HG03045 (cell line): ENCODE results near the gene CD320.
"Not testable (repeated sequence)": the region's sequence is repeated elsewhere in the genome, so short reads cannot be mapped to it uniquely, and the experiment has no call there.

ENCODE experiments used
- ATAC-seq: cut with Tn5 transposase; IDR thresholded peaks from one replicate; pipeline ENCODE4 v1.9.1; 2021; ENCODE audit warnings: mild to moderate bottlenecking, moderate library complexity; ENCODE audit not compliant: unreplicated experiment

CD320 gene

DNA sequence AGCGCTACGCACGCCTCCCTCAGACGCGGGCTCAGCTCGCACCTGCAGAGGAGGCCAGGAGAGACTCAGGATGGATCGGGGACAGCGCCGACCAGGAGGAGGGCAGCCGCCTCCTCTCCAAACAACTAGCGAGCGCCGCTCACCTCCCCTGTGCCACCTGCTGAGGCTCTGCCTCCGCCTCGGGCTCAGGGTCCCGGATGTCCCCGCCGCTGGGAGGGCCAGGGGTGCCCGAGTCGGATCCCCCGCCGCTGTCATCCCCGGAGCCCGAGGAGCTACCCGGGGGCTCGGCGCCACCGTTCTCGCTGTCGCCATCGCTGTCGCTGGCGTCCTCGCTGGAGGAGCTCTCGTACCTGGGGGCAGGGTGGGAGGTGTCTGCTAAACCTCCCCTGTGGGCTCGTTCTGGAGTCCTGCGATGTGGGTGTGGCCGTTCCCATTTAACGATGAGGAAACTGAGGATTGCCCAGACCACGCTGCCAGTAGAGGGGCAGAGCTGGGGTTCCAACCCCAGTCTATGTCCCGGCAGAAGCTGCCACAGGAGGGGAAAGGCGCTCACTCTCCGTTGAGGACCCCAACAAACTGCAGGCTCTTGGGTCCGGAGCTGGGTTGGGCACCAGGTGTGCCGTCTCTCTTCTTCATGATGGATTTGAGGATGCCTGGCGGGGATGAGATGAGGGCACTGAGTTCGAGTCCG is 25.8 kb upstream of the CD320 start:
- no peak for ATAC-seq

- no peak for ATAC-seq
Measured at GRCh38 chr19:8332976-8333766, 25.0 kb upstream of the CD320 start.

- no peak for ATAC-seq
Measured at GRCh38 chr19:8331263-8331845, 23.2 kb upstream of the CD320 start.

DNA sequence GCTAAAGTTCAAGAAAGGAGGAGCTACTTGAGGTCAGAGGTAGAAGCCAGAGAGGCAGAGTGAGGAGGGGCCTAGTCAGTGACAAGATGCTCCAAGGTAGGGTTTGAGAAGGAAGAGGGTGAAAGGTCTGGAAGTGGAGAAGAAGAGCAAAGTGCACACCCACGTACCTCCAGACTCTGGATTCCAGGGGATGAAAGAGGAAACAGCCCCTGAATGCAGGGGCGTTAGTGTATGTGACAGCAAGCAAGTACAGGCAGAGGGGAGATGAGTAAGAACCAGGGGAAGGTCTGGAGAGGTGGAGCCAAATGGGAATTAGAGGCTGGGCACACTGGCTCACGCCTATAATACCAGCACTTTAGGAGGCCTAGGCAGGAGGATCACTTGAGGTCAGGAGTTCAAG is 21.8 kb upstream of the CD320 start:
- no peak for ATAC-seq

- no peak for ATAC-seq
Measured at GRCh38 chr19:8325454-8325853, 17.3 kb upstream of the CD320 start.

- no peak for ATAC-seq
Measured at GRCh38 chr19:8324186-8325050, 16.3 kb upstream of the CD320 start.

DNA sequence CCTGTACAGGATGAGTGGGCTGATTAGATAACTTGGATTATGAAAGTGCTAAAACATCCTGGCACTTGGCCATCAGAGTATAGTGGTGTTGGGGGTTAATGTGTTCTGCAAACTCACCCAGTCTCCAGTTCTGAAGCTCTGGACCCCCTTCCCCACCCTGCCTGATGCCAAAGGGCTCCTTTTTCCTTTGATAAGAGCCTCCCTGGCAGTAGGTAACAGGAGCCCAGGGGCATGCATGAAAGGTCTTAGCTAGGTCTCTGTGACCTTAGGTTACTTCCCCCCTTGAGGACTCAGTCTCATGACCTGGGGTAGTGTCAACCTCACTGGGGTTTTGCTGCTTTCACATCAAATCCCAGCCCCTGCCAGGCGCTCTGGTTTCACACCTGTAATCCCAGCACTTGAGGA is 15.6 kb upstream of the CD320 start:
- no peak for ATAC-seq

DNA sequence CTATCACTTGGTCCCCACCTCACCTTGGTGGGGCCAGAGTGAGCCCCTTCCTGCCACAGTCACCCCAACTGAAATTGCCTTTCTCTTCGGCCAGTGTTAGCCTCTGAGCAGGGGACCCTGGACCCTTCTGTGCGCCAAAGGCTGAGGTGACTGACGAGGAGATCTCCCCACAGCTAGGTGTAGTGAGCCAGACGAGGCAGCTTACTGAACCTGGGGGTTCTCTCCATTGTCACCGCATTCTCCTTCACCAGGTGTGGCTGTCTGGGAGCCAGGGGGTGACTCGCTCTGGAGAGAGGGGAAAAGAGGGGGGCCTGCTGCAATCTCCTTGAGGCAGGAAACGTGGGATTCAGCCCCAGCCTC is 14.5 kb upstream of the CD320 start:
- ATAC-seq = no peak

DNA sequence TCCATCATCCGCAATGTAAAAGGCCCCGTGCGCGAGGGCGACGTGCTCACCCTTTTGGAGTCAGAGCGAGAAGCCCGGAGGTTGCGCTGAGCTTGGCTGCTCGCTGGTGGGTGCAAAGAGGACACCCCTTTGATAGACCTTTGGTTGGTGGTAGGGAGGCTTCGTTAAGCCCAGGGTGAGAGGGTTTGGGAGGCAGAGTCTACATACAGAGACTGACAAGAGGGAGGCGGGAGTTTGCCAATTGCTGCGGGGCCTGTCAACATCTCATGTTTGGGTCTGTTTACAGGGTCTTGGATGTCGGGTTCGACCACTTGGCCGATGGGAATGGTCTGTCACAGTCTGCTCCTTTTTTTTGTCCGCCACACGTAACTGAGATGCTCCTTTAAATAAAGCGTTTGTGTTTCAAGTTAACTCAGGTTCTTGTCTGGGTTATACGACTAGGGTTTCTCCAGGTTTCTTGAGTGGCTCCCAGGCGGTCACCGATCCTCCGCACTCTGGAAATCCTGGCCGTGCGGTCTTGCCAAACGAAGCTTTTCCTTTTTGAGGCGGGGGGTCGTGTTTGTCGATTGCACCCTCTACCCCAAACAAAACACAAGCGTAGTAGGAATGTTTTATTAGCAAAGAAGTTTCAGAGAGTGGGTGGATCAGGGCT is 14.0 kb upstream of the CD320 start:
- ATAC-seq = no peak

GRCh38 chr19:8321067-8321985 is 13.2 kb upstream of the CD320 start, which contains the start of the genes NDUFA7 and RPS28:
Gene NDUFA7 (minus strand): TSS chr19:8321375. CDS start chr19:8321358, 17 bp downstream.
Gene RPS28 (plus strand): TSS chr19:8321496. CDS start chr19:8321531, 35 bp downstream.
- ATAC-seq = peak; percentile 85

DNA sequence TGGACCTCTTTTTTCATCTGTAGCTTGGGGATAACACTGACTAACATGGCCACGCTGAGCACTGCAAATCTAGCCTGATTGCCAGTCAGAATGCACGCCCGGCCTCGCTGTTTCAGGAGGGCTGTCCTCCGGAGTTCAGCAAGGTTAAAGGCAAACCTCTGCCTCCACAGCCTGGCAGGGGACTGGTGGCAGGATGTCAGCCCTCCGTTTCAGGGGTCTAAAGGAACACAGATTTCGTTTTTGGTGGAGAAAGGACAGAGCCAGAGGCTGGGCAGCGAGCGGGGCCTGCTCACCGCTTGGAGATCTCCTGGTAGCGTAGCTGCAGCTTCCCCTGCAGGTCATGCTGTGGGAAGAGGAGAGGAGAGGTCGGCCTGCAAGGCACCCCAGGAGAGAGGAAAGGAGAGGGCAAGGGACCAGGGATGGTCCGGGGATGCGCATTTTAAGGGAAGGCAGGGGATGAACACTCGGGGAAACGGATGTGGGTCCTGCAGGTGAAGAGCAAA is 12.5 kb upstream of the CD320 start:
- no peak for ATAC-seq

GRCh38 chr19:8319807-8320520 is 11.8 kb upstream of the CD320 start:
- ATAC-seq = no peak

DNA sequence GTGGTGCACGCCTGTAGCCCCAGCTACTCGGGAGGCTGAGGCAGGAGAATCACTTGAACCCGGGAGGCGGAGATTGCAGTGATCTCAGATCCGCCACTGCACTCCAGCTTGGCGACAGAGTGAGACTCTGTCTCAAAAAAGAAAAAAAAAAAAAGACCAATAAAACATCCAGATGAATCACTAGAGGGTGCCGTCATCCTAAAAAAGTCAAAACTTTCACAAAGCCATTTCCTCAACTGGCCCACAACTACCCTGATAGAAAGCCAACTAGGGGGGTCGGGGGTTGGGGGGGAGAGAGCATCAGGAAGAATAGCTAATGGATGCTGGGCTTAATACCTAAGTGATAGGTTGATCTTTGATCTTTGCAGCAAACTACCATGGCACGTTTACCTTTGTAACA is 10.7 kb upstream of the CD320 start:
- ATAC-seq = not testable (repeated sequence)

DNA sequence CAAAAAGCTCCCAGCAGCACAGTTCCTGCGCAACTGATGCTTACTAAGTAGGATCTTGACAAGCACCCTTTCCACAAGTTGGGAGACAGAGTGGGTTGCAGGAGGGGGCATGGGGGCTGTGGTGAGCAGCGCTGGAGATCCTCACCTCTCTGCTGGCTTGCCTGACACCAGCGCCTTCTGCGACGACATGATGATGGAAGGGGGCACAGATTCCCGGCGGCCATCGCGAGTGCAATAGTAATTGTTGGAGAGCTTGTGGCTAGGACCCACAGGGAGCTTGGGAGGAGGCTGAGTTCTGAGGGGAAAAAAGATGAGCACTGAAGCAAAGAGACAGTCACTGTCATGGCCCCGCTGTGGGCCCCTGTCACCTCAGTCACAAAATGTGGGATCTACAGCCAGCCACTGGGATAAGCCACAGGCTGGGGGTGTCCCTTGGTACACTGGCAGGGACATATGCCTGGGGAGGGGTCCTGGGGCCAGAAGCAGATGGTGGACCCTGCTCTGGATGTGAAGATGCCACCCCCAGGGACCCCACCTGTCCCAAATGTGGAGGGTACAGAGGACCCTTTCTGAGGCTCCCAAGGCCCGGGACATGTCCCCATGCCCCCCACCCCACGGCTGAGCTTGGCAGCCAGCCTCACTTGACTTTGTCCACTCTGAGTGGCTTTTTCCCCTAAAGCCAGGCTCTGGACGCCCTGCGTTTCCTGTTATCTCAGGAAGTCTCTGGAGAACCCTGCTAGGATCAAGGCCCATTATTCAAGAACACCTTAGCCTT is 8.4 kb upstream of the CD320 start:
- no peak for ATAC-seq

GRCh38 chr19:8314981-8315640 is 7.0 kb upstream of the CD320 start:
- not testable (repeated sequence) for ATAC-seq

DNA sequence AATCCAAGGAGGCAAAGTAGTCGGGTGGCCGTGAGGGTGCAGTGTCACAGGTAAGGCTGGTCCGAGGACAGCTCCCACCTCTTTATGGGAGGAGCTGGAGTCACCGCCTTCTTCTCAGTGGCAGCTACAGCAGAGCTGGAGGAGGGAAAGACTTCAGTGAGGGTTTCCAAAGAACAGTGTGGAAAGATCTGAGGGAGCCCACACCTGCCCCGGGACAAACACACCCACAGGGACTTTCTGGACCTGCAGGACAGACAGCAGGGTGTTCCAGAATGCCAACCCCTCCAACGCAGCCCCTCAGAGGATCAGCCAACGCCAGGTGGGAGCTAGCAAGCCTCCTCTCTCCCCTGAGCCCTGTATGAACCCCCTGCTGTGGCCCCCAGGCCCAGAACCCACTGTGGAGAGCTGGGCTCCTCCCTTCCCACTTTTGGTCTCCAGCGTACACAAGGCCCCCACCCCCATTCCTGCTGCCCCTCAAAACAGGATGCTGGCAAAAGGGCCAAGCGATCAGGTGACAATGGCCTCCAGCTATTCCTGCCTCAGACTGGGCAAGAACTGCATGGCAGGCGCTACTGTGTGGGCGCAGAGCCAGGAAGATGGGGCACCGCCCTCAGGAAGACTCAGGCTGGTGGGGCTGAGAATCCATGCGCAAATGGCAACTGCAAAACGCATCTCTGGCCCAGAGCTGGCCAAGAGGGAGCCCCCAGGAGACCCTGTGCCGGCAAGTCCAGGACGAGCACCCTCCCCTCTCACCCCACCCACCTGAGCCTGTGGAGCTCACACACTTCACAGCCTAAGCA is 3.5 kb upstream of the CD320 start:
- no peak for ATAC-seq
